ENCODE data around the gene GSKIP. TPM values are rescaled to one million over a fixed set of nuclear protein-coding genes. Genes with fewer than 3 reads are reported as not detected.

The GSKIP gene
- 50.9 and 58.8 TPM in 2 replicates for total RNA-seq (2014; rRNA removed; shearing (Covaris generic))
- polyA plus RNA-seq (2016; fragmentation: Nextera tagmentation; extraction: Ambion mirVana) = 15.0 and 17.4 TPM in 2 replicates
- long read RNA-seq, transcript GSKIP-205 (4 exons, 2,218 nt) = major isoform, 25 of 27 reads
- long read RNA-seq, partial matches to known transcripts = 2 of 27 reads
- long read RNA-seq, other reads (novel, unspliced or antisense) = 0 of 27 reads

- Histone ChIP-seq H3K27me3 (ENCODE audit: insufficient read depth) (no peaks in the 10 kb centered on the region), H3K36me3 (ENCODE audit: insufficient read depth) (no peaks in the 10 kb centered on the region), H3K79me2 (replicated peaks; ENCODE audit: insufficient read depth) (peaks cover 87% of the 10 kb centered on the region), H4K20me1 (replicated peaks; ENCODE audit: insufficient read depth) (peaks cover 15% of the 10 kb centered on the region), H3K4me2 (peak within 1 kb of the TSS; percentile 95), H3K9me2 (ENCODE audit: insufficient read depth) (no peaks in the 10 kb centered on the region), H2AFZ (peak within 1 kb of the TSS; percentile 84), H3K4me1 (ENCODE audit: insufficient read depth) (peaks cover 27% of the 10 kb centered on the region), H3K27ac (ENCODE audit: low read depth) (peak within 1 kb of the TSS; percentile 84), H3K4me3 (peak within 1 kb of the TSS; percentile 92), H3F3A (replicated peaks; ENCODE audit: low read depth) (no peaks in the 10 kb centered on the region)
- Mint-ChIP-seq H3K4me1 (peaks cover 36% of the 10 kb centered on the region), H3K4me3 (peak within 1 kb of the TSS; percentile 91), H3K9me3 (no peaks in the 10 kb centered on the region), H3K27ac (peak within 1 kb of the TSS; percentile 78; the same call in 1 of the 2 replicates), H3K27me3 (ENCODE audit: insufficient read depth, low read depth, poor library complexity) (no peaks in the 10 kb centered on the region), H3K36me3 (ENCODE audit: low read depth) (peaks cover 4% of the 10 kb centered on the region; the same call in 1 of the 3 replicates)
- TF ChIP-seq NANOG (IDR thresholded peaks at IDR 0.05; ENCODE audit: borderline replicate concordance) = no peak
- peak; percentile 82 for TF ChIP-seq POLR2AphosphoS5 (IDR thresholded peaks at IDR 0.05; ENCODE audit: low read depth)
- TF ChIP-seq REST (IDR thresholded peaks at IDR 0.05; ENCODE audit: unreplicated experiment) = no peak
- no peak for TF ChIP-seq ETS1 (IDR thresholded peaks at IDR 0.05)
- peak; percentile 90 for TF ChIP-seq CREB1 (CRISPR knock-in tag; IDR thresholded peaks at IDR 0.05; ENCODE audit: low read depth)
- TF ChIP-seq STAT1 (IDR thresholded peaks at IDR 0.05; ENCODE audit: unreplicated experiment) = no peak
- DNase-seq (ENCODE audit: low spot score) (peak; percentile 97), ATAC-seq (peak; percentile 80)
Measured at GRCh38 chr14:96362965-96363750, at the start of gene GSKIP, which contains the start of gene ATG2B. Gene GSKIP (plus strand): TSS chr14:96363526. CDS start chr14:96382248, 18,722 bp downstream. Gene ATG2B (minus strand): TSS chr14:96363341. CDS start chr14:96362976, 365 bp downstream.

- Mint-ChIP-seq H3K9me3 (no peaks in the 10 kb centered on the region), H3K27me3 (ENCODE audit: insufficient read depth, low read depth, poor library complexity) (no peaks in the 10 kb centered on the region), H3K4me3 (no peak overlapping the region), H3K36me3 (ENCODE audit: low read depth) (peaks cover 23% of the 10 kb centered on the region), H3K27ac (no peak overlapping the region), H3K4me1 (no peaks in the 10 kb centered on the region)
- Histone ChIP-seq H3K9me2 (ENCODE audit: insufficient read depth) (no peaks in the 10 kb centered on the region), H3F3A (replicated peaks; ENCODE audit: low read depth) (no peaks in the 10 kb centered on the region), H3K36me3 (ENCODE audit: insufficient read depth) (peaks cover 11% of the 10 kb centered on the region; the same call in 1 of the 2 replicates), H3K79me2 (replicated peaks; ENCODE audit: insufficient read depth) (no peaks in the 10 kb centered on the region), H3K4me2 (no peak overlapping the region), H2AFZ (no peak overlapping the region), H3K27ac (ENCODE audit: low read depth) (no peak overlapping the region), H3K4me3 (no peak overlapping the region), H3K27me3 (ENCODE audit: insufficient read depth) (no peaks in the 10 kb centered on the region), H4K20me1 (replicated peaks; ENCODE audit: insufficient read depth) (no peaks in the 10 kb centered on the region; the same call in 1 of the 2 replicates), H3K4me1 (ENCODE audit: insufficient read depth) (no peaks in the 10 kb centered on the region)
- DNase-seq (ENCODE audit: low spot score) = no peak
- no peak for ATAC-seq
- TF ChIP-seq CTCF (conservative IDR thresholded peaks at IDR 0.05; ENCODE audit: low read depth in 2 of 2) (no peak), STAT1 (IDR thresholded peaks at IDR 0.05; ENCODE audit: unreplicated experiment) (no peak), ZNF331 (CRISPR knock-in tag; IDR thresholded peaks at IDR 0.05; ENCODE audit: low read depth) (no peak), POLR2AphosphoS5 (IDR thresholded peaks at IDR 0.05; ENCODE audit: low read depth) (no peak), ETS1 (IDR thresholded peaks at IDR 0.05) (no peak), EZH2phosphoT487 (IDR thresholded peaks at IDR 0.05; ENCODE audit: unreplicated experiment) (no peak), NANOG (IDR thresholded peaks at IDR 0.05; ENCODE audit: borderline replicate concordance) (no peak), REST (IDR thresholded peaks at IDR 0.05; ENCODE audit: unreplicated experiment) (no peak)
Measured at GRCh38 chr14:96316087-96316486, 47.2 kb upstream of the GSKIP start.
